Skin epidermis (tissue), 12 donors: ENCODE data around the gene TPMT.
A peak's percentile ranks its signal among the peaks of the same experiment; 100 is the strongest.
"Not testable (repeated sequence)": the region's sequence is repeated elsewhere in the genome, so short reads cannot be mapped to it uniquely, and the experiment has no call there.

ENCODE experiments used
- H3K27ac ChIP-seq, 21 experiments: fragments of 200-600 bp; sonication (generic) in 11 of 21; one replicate each; pipeline ENCODE4 v1.5.0; 2020; ENCODE audit warnings: mild to moderate bottlenecking in 3 of 21, inconsistent platforms in 2 of 21, moderate library complexity in 2 of 21
- H3K4me3 ChIP-seq, 7 experiments: fragments of 200-600 bp; sonication (generic) in 2 of 7; one replicate each; pipeline ENCODE4 v1.5.0; 2020; ENCODE audit warnings: inconsistent platforms in 2 of 7, mild to moderate bottlenecking in 2 of 7, moderate library complexity in 1 of 7

The TPMT gene

GRCh38 chr6:18161431-18161830 is 6.6 kb upstream of the TPMT start:
- H3K27ac ChIP-seq = no peak overlapping the region
- no peak overlapping the region for H3K4me3 ChIP-seq

GRCh38 chr6:18160911-18161310 is 6.0 kb upstream of the TPMT start:
- Histone ChIP-seq H3K27ac (no peak overlapping the region), H3K4me3 (no peak overlapping the region)

GRCh38 chr6:18155864-18156421 is 1.1 kb upstream of the TPMT start:
- peak overlapping the region; percentile 75 to 96 (median 91) for H3K27ac ChIP-seq
- peak overlapping the region; percentile 71 to 96 (median 92) for H3K4me3 ChIP-seq

GRCh38 chr6:18155150-18155863 is 430 bp upstream of the TPMT start, which contains the start of gene KDM1B:
Gene KDM1B (plus strand): TSS chr6:18155422. CDS start chr6:18159896, 4,474 bp downstream.
- peak within 1 kb of the TSS; percentile 71 to 96 (median 92) for H3K4me3 ChIP-seq
- peak within 1 kb of the TSS; percentile 78 to 96 (median 91) for H3K27ac ChIP-seq

GRCh38 chr6:18153311-18153703 is 1.6 kb downstream of the TPMT start:
- H3K27ac ChIP-seq = peak overlapping the region in 6 of 21 experiments; percentile 4 to 94 (median 58)
- H3K4me3 ChIP-seq = no peak overlapping the region

- Histone ChIP-seq H3K27ac (no peak overlapping the region), H3K4me3 (no peak overlapping the region)
Measured at GRCh38 chr6:18151801-18152200, 3.1 kb downstream of the TPMT start.

GRCh38 chr6:18151391-18151790 is 3.5 kb downstream of the TPMT start:
- not testable (repeated sequence) for H3K27ac ChIP-seq, H3K4me3 ChIP-seq

- Histone ChIP-seq H3K4me3 (no peak overlapping the region), H3K27ac (no peak overlapping the region)
Measured at GRCh38 chr6:18148304-18149025, 6.4 kb downstream of the TPMT start.

- Histone ChIP-seq H3K4me3 (no peak overlapping the region), H3K27ac (no peak overlapping the region)
Measured at GRCh38 chr6:18147616-18148015, 7.3 kb downstream of the TPMT start.

- Histone ChIP-seq H3K4me3 (no peak overlapping the region), H3K27ac (no peak overlapping the region)
Measured at GRCh38 chr6:18147160-18147559, 7.7 kb downstream of the TPMT start.

GRCh38 chr6:18142591-18142861 is 12.4 kb downstream of the TPMT start:
- Histone ChIP-seq H3K27ac (peak overlapping the region in 3 of 21 experiments; percentile 44 to 61 (median 48)), H3K4me3 (no peak overlapping the region)

- H3K4me3 ChIP-seq = no peak overlapping the region
- peak overlapping the region in 4 of 21 experiments; percentile 15 to 61 (median 46) for H3K27ac ChIP-seq
Measured at GRCh38 chr6:18141805-18142590, 12.9 kb downstream of the TPMT start.

- Histone ChIP-seq H3K27ac (no peak overlapping the region), H3K4me3 (no peak overlapping the region)
Measured at GRCh38 chr6:18139935-18140621, 14.8 kb downstream of the TPMT start.

GRCh38 chr6:18138906-18139305 is 16.0 kb downstream of the TPMT start:
- H3K27ac ChIP-seq = no peak overlapping the region
- no peak overlapping the region for H3K4me3 ChIP-seq

GRCh38 chr6:18136260-18136659 is 18.6 kb downstream of the TPMT start:
- no peak overlapping the region for H3K4me3 ChIP-seq
- no peak overlapping the region for H3K27ac ChIP-seq

GRCh38 chr6:18135171-18135570 is 19.7 kb downstream of the TPMT start:
- Histone ChIP-seq H3K4me3 (no peak overlapping the region), H3K27ac (no peak overlapping the region)

- no peak overlapping the region for H3K27ac ChIP-seq
- no peak overlapping the region for H3K4me3 ChIP-seq
Measured at GRCh38 chr6:18132346-18132745, 22.5 kb downstream of the TPMT start.

GRCh38 chr6:18126121-18126520 is 28.8 kb downstream of the TPMT start:
- H3K4me3 ChIP-seq = no peak overlapping the region

More at GRCh38 chr6:18126121-18126520, 28.8 kb downstream of the TPMT start:
- no peak overlapping the region for H3K27ac ChIP-seq
